A549 (cell line): Measurements from ENCODE around the gene TP53BP2. TPM values are rescaled to one million over a fixed set of nuclear protein-coding genes. Genes with fewer than 3 reads are reported as not detected.
A peak's percentile ranks its signal among the peaks of the same experiment; 100 is the strongest.

Source experiments
- ATAC-seq, 2 experiments: fragments of 200-7000 bp in 1 of 2; fragments of >200 bp in 1 of 2; cut with Nextera tagmentation in 1 of 2; cut with Tn5 transposase in 1 of 2; 3 replicates each; pipeline versions ENCODE4 v1.8.0 to v1.9.1; 2018 to 2020; ENCODE audit warnings: mild to moderate bottlenecking in 1 of 2, moderate library complexity in 1 of 2
- CTCF ChIA-PET: fragments of 300-600 bp; sonication (Branson Sonifier 250); formaldehyde crosslinking; extraction: SDS; loops from one replicate; lab custom pipeline; 2021; ENCODE audit warnings: antibody characterized with exemption, inconsistent platforms; lab: Yijun Ruan, JAX
- POLR2A ChIA-PET: fragments of 350-600 bp; formaldehyde crosslinking; extraction: SDS; loops from one replicate; lab custom pipeline; 2021; ENCODE audit warnings: antibody characterized with exemption, inconsistent platforms; lab: Yijun Ruan, JAX
- DNase-seq, 2 experiments: peaks; one replicate each; pipeline versions ENCODE4 v3.0.0 to v3.0.0-alpha.2; 2011 to 2016; ENCODE audit warnings: low read depth in 1 of 2, low spot score in 1 of 2
- FAIRE-seq: peaks from 2 replicates; lab custom pipeline; 2011; peaks lifted over from hg19 to GRCh38; lab: Jason Lieb, UNC
- H3K27ac ChIP-seq, 2 experiments: fragments of >200 bp; sonication (Bioruptor Twin); formaldehyde crosslinking; 3 replicates each; pipeline ENCODE4 v1.5.1; 2016 to 2017
- H3K4me1 ChIP-seq: fragments of >200 bp; sonication (Bioruptor Twin); formaldehyde crosslinking; 3 replicates; pipeline ENCODE4 v1.6.1; 2016
- H3K4me2 ChIP-seq: fragments of >200 bp; sonication (Bioruptor Twin); formaldehyde crosslinking; 3 replicates; pipeline ENCODE4 v1.6.1; 2016
- H3K4me3 ChIP-seq: fragments of >200 bp; sonication (Bioruptor Twin); formaldehyde crosslinking; 3 replicates; pipeline ENCODE4 v1.5.1; 2016
- H3K9me3 ChIP-seq: fragments of >200 bp; sonication (Bioruptor Twin); formaldehyde crosslinking; 3 replicates; pipeline ENCODE4 v1.6.1; 2016
- ATOH8 ChIP-seq: fragments of 250-450 bp; sonication (Bioruptor Pico); IDR thresholded peaks from 2 replicates; pipeline ENCODE4 v1.5.0; 2020; ENCODE audit warnings: low read depth, mild to moderate bottlenecking, moderate library complexity
- CBX2 ChIP-seq: fragments of 200-600 bp; sonication (generic); IDR thresholded peaks from 2 replicates; pipeline ENCODE4 v1.6.1; 2016; ENCODE audit warnings: low read depth, mild to moderate bottlenecking, borderline replicate concordance
- CBX8 ChIP-seq: fragments of 200-600 bp; sonication (generic); IDR thresholded peaks from 2 replicates; pipeline ENCODE4 v1.6.1; 2016
- FOSL2 ChIP-seq, 2 experiments: fragments of 450-650 bp in 1 of 2; fragments of >200 bp in 1 of 2; sonication (Bioruptor Twin) in 1 of 2; formaldehyde crosslinking; IDR thresholded peaks; 2 replicates each; pipeline versions ENCODE4 v1.5.0 to v1.6.1; 2016 to 2020; ENCODE audit warnings: mild to moderate bottlenecking in 1 of 2, moderate library complexity in 1 of 2
- GATA3 ChIP-seq: IDR thresholded peaks from 2 replicates; pipeline ENCODE4 v1.6.1; 2012; ENCODE audit warnings: borderline replicate concordance
- HEYL ChIP-seq: fragments of 250-450 bp; sonication (Bioruptor Pico); IDR thresholded peaks from 2 replicates; pipeline ENCODE4 v1.8.0; 2021; ENCODE audit warnings: mild to moderate bottlenecking, moderate library complexity
- JUN ChIP-seq, 2 experiments: fragments of >200 bp; sonication (Bioruptor Twin); formaldehyde crosslinking; IDR thresholded peaks; 2 replicates in 1 of 2; 3 replicates in 1 of 2; pipeline ENCODE4 v1.6.1; 2016 to 2017
- JUNB ChIP-seq: fragments of >200 bp; sonication (Bioruptor Twin); formaldehyde crosslinking; IDR thresholded peaks from 2 replicates; pipeline ENCODE4 v1.6.1; 2016
- MAFK ChIP-seq: fragments of 450-650 bp; IDR thresholded peaks from 2 replicates; pipeline ENCODE4 v1.6.1; 2014; ENCODE audit not compliant: partially characterized antibody
- MYC ChIP-seq: IDR thresholded peaks from 2 replicates; pipeline ENCODE4 v1.6.1; 2012; ENCODE audit warnings: mild to moderate bottlenecking, inconsistent platforms, low read length, improper control_type of control experiment, borderline replicate concordance
- POLR2AphosphoS2 ChIP-seq: conservative IDR thresholded peaks from 2 replicates; pipeline ENCODE4 v1.6.1; 2012; ENCODE audit warnings: low read length, improper control_type of control experiment, inconsistent platforms
- TP53 ChIP-seq: fragments of 250-450 bp; sonication (Bioruptor Pico); IDR thresholded peaks from 2 replicates; pipeline ENCODE4 v1.5.0; 2021; ENCODE audit warnings: mild to moderate bottlenecking, moderate library complexity
- USF2 ChIP-seq: fragments of 450-650 bp; IDR thresholded peaks from 2 replicates; pipeline ENCODE4 v1.6.1; 2014; ENCODE audit warnings: antibody characterized with exemption
- whole genome bisulfite sequencing: methylation state at CpG from one replicate; pipeline ENCODE4 v1.1.6; 2017; ENCODE audit errors: missing lambda C conversion rate; 5-methylcytosine and 5-hydroxymethylcytosine counted together
- polyA plus RNA-seq, 4 experiments: library from polyadenylated mRNA; depleted of rRNA in 3 of 4; stranded (reverse); fragments of >200 nt; fragmentation: RNase III in 1 of 4; extraction: RNeasy Plus Mini Kit Qiagen cat#74134 plus additional on column Dnase treatment in 1 of 4; gene quantifications; 2 replicates in 3 of 4; 3 replicates in 1 of 4; pipeline ENCODE4 v1.2.3, GENCODE V29; 2011 to 2017
- TF ChIP-seq, protein P1 (sequence below): IDR thresholded peaks from 2 replicates; pipeline ENCODE4 v1.6.1; 2012

Gene TP53BP2
- polyA plus RNA-seq, 2 of the 4 experiments (the other 2 are of a cell fraction), result 14.0 to 33.5 TPM

DNA sequence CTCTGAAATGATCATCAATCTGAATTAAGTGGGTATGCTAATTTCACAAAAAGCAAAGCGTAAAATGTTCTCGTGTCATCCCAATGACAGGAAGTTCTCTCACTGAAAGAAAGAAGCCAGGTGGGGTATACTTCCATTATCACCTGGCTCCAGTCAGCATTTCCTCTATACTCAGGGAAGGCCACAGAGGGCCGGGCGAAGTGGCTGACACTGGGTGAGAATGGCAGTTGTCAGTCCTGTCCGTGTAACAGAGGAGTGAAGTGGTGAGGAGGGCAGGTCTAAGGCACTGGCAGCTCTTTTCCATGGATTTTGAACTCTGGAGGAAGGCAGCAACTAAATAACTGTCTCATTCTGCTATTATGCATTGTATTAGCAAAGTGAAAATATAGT lies 73.0 kb downstream of the TP53BP2 start (continued):
- TF ChIP-seq MAFK, result no peak

- DNase-seq, result peak; percentile 58 to 75
- Histone ChIP-seq H3K9me3 (no peaks in the 10 kb centered on the region), H3K4me2 (peak overlapping the region; percentile 63), H3K4me1 (peaks cover 70% of the 10 kb centered on the region), H3K4me3 (no peak overlapping the region), H3K27ac (peak overlapping the region; percentile 79 to 89)
- 8% methylated on average over 16 of the region's 16 CpGs for WGBS
- FAIRE-seq, result no peak
- TF ChIP-seq, protein P1, sequence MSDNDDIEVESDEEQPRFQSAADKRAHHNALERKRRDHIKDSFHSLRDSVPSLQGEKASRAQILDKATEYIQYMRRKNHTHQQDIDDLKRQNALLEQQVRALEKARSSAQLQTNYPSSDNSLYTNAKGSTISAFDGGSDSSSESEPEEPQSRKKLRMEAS, result peak; percentile 61
- TF ChIP-seq CBX8, result no peak
- peak; percentile 65 for TF ChIP-seq JUNB
- peak; percentile 61; the same call in 1 of the 2 replicates for TF ChIP-seq GATA3
- TF ChIP-seq JUN (IDR thresholded peaks at IDR 0.05), result peak in 1 of 2 experiments; percentile 52; a peak in 2 of 5 replicates
- TF ChIP-seq FOSL2 (IDR thresholded peaks at IDR 0.05), result peak; percentile 66
- peak; percentile 76 for TF ChIP-seq FOSL2 (CRISPR knock-in tag; IDR thresholded peaks at IDR 0.05)
- peak; percentile 78 to 84 for ATAC-seq
- ChIA-PET CTCF (interaction anchor here (0.6 to 5.0 kb wide), 10 partner anchors 12 to 215 kb away, joined by 3 to 47 read pairs (median 4); partner anchors contain the start of genes CAPN2 and TP53BP2), POLR2A (interaction anchor here (0.6 to 1.4 kb wide), 5 partner anchors 9 to 74 kb away, joined by 3 to 12 read pairs (median 4); partner anchors contain the start of gene TP53BP2)
Measured at GRCh38 chr1:223771814-223772770, 73.7 kb downstream of the TP53BP2 start.

DNA sequence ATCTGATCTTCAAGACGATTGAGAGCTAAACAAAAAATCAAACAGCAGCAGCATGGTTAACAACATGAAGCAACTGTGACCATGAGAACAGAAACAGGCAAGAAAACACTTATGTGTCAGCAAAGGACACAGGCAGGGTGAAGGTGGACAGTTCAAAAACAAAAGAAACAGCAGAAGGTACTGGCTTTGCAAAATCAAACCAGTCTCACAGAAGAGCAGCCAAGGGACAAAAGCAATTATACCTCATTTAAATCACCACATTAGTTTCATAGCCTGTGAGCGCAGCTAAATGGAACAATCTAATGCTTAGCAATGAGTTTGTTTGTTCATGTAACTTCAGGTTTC lies 74.3 kb downstream of the TP53BP2 start:
- WGBS, result 16% methylated on average over 2 of the region's 2 CpGs
- no peak for TF ChIP-seq USF2
- no peak for TF ChIP-seq HEYL (CRISPR knock-in tag)
- TF ChIP-seq TP53 (CRISPR knock-in tag), result no peak
- no peak for TF ChIP-seq ATOH8 (CRISPR knock-in tag)
- no peak for TF ChIP-seq CBX2
- peak; percentile 34 to 35; a peak in 5 of 6 replicates for ATAC-seq
- FAIRE-seq, result no peak
- ChIA-PET CTCF (interaction anchor here (0.6 to 5.0 kb wide), 11 partner anchors 9 to 215 kb away, joined by 3 to 47 read pairs (median 4); partner anchors contain the start of genes CAPN2 and TP53BP2), POLR2A (interaction anchor here (0.6 to 1.4 kb wide), 3 partner anchors 10 to 70 kb away, joined by 4 to 12 read pairs (median 6); no protein-coding TSS in a partner anchor)
- H3K4me3 ChIP-seq, result no peak overlapping the region
- no peaks in the 10 kb centered on the region for H3K9me3 ChIP-seq
- DNase-seq, result no peak
- H3K4me1 ChIP-seq, result peaks cover 68% of the 10 kb centered on the region
- peak overlapping the region; percentile 63 for H3K4me2 ChIP-seq
- peak overlapping the region; percentile 79 to 89 for H3K27ac ChIP-seq

DNA sequence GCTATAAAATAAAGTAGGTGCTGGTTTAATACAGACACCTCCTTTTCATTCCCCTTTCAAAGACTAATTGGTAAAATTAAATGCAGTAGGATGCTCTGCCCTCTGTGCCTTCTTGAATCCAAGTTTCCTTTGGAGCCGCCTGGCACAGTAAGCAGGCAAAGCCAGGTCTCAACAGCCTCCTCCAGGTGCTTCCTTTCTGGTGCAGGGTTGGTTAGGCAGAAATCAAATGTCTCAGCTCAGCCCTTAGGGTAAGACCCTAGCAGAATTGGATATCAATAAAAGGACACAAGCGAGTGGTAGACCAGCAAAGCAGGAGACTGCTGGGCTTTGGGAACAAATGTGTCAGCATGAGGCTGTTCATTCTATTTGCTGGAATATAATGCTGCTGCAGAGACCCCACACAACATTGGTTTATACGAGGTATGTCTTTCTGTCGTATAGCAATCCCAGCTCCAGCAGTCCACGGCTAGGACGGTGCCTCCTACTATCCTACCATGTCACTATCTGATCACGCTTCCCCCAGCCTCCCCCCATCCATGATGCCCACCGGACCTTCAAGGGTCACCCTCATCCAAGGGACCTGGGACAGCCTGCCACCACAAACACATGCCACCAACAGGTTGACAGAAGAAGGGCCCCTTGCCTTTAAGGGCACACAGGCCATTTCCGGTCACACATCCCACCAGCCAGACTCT lies 75.0 kb downstream of the TP53BP2 start:
- TF ChIP-seq POLR2AphosphoS2, result peak; percentile 24; the same call in 1 of the 2 replicates
- TF ChIP-seq MYC, result no peak
- no peaks in the 10 kb centered on the region for H3K9me3 ChIP-seq
- H3K4me3 ChIP-seq, result no peak overlapping the region
- DNase-seq (no peak), FAIRE-seq (no peak), ATAC-seq (peak; percentile 18 to 32; a peak in 5 of 6 replicates)
- H3K27ac ChIP-seq, result peak overlapping the region; percentile 79 to 89
- peaks cover 61% of the 10 kb centered on the region for H3K4me1 ChIP-seq
- ChIA-PET CTCF (interaction anchor here (1.0 to 5.0 kb wide), 13 partner anchors 9 to 79 kb away, joined by 3 to 47 read pairs (median 4); partner anchors contain the start of genes CAPN2 and TP53BP2), POLR2A (no interaction called here)
- 84% methylated on average over 9 of the region's 9 CpGs for WGBS
- peak overlapping the region; percentile 63 for H3K4me2 ChIP-seq
